Peyer's patch (tissue), 4 donors: Measurements from ENCODE around the gene BRINP2.

ENCODE experiments used
- POLR2A ChIP-seq, 2 donors: fragments of 450-650 bp; IDR thresholded peaks; one replicate each; pipeline ENCODE4 v1.5.1; 2017; ENCODE audit warnings: antibody characterized with exemption in 2 of 2, mild to moderate bottlenecking in 2 of 2, moderate library complexity in 2 of 2
- TF ChIP-seq, protein P1 (sequence below), 6 experiments: fragments of 450-650 bp in 4 of 6; fragments of 200-600 bp in 2 of 6; sonication (generic) in 1 of 6; IDR thresholded peaks; one replicate each; pipeline ENCODE4 v1.5.1; 2017 to 2019; ENCODE audit warnings: antibody characterized with exemption in 6 of 6, mild to moderate bottlenecking in 3 of 6, moderate library complexity in 1 of 6

DNA sequence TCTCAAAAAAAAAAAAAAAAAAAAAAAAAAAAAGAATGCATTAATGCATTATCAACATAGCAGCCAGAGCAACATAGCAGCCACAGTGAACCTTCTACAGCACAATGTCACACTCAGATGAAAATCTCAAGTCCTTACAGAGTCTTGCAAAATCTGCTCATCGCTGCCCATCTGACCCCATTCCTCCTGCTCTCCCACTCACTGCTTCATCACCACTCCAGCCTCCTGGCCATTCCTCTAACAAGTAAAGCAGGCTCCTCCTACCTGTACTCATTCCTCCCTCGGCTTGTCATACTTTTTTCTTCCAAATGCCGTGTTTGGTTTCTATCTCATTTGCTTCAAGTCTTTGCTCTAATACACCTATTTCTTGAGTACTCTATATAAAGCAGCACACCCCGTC lies 29.5 kb downstream of the BRINP2 start:
- no peak for TF ChIP-seq POLR2A (IDR thresholded peaks at IDR 0.05)
- TF ChIP-seq, protein P1, sequence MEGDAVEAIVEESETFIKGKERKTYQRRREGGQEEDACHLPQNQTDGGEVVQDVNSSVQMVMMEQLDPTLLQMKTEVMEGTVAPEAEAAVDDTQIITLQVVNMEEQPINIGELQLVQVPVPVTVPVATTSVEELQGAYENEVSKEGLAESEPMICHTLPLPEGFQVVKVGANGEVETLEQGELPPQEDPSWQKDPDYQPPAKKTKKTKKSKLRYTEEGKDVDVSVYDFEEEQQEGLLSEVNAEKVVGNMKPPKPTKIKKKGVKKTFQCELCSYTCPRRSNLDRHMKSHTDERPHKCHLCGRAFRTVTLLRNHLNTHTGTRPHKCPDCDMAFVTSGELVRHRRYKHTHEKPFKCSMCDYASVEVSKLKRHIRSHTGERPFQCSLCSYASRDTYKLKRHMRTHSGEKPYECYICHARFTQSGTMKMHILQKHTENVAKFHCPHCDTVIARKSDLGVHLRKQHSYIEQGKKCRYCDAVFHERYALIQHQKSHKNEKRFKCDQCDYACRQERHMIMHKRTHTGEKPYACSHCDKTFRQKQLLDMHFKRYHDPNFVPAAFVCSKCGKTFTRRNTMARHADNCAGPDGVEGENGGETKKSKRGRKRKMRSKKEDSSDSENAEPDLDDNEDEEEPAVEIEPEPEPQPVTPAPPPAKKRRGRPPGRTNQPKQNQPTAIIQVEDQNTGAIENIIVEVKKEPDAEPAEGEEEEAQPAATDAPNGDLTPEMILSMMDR (IDR thresholded peaks at IDR 0.05), result no peak
